Activated B cell treated with CpG ODN at 0.5 μM for 24 hours (primary cell): ENCODE data around the gene MCM7. TPM values are rescaled to one million over a fixed set of nuclear protein-coding genes. Genes with fewer than 3 reads are reported as not detected.

Source experiments
- ATAC-seq: fragments of 200-7000 bp; cut with Tn5 transposase; one replicate; pipeline ENCODE4 v1.10.0; 2021; ENCODE audit warnings: low read depth, mild to moderate bottlenecking, moderate library complexity
- CTCF ChIA-PET: fragments of 350-600 bp; sonication (Branson Sonifier 250); formaldehyde crosslinking; loops from one replicate; lab custom pipeline; 2021; ENCODE audit warnings: antibody characterized with exemption; lab: Charles Lee
- POLR2A ChIA-PET: fragments of 350-600 bp; sonication (Branson Sonifier 250); formaldehyde crosslinking; loops from one replicate; lab custom pipeline; 2021; ENCODE audit warnings: antibody characterized with exemption; lab: Charles Lee
- DNase-seq: peaks from one replicate; pipeline ENCODE4 v3.0.0; 2022
- H3K27ac Mint-ChIP-seq: one replicate; pipeline ENCODE4 v1.8.0; 2020; ENCODE audit warnings: mixed read lengths
- H3K27me3 Mint-ChIP-seq: one replicate; pipeline ENCODE4 v1.8.0; 2021; ENCODE audit warnings: mixed read lengths
- H3K36me3 Mint-ChIP-seq: one replicate; pipeline ENCODE4 v1.8.0; 2021; ENCODE audit warnings: low read depth, mixed read lengths
- H3K4me1 Mint-ChIP-seq: one replicate; pipeline ENCODE4 v1.8.0; 2021; ENCODE audit warnings: mixed read lengths
- H3K4me3 Mint-ChIP-seq: one replicate; pipeline ENCODE4 v1.8.0; 2020; ENCODE audit warnings: mild to moderate bottlenecking, mixed read lengths
- H3K9me3 Mint-ChIP-seq: one replicate; pipeline ENCODE4 v1.8.0; 2020; ENCODE audit warnings: mixed read lengths
- CTCF ChIP-seq: fragments of 200-600 bp; IDR thresholded peaks from one replicate; pipeline ENCODE4 v1.8.0; 2022; ENCODE audit warnings: antibody characterized with exemption, mild to moderate bottlenecking
- intact Hi-C: fragments of 100-400 bp; cut with micrococcal nuclease; formaldehyde crosslinking; loops from one replicate; pipeline ENCODE4 v1.15.1; 2024
- total RNA-seq: library from RNA; stranded (reverse); gene quantifications from 2 replicates; pipeline ENCODE4 v1.2.3, GENCODE V29; 2022

MCM7 gene
- total RNA-seq, 1 donor from 2014 or later, result 99.7 TPM

DNA sequence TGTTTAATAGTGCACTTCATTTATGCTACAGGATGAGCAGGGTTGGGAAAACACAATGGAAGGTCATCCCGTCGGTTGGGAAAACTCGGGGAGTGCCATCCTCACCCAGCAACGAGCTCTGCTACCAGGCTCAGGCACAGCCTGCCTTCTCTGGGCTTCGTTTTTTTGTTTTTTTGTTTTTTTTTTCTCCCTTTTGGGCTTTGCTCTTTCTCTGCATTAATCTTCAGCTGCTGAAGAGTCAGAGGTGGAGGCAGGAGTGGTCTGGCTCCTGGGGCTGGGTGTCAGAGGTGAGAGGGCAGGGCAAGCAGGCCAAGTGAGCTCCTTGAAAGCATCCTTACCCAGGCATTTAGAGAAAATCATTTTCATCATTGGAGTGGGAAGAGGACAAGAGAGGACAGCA is 31.2 kb downstream of the MCM7 start:
- no peak for TF ChIP-seq CTCF
- intact Hi-C loops, result no loop called here
- ChIA-PET CTCF (interaction anchor here (1.1 kb wide), 1 partner anchor 17 kb away, joined by 3 read pairs; no protein-coding TSS in a partner anchor), POLR2A (no interaction called here)
- Mint-ChIP-seq H3K4me3 (no peak overlapping the region), H3K27ac (no peak overlapping the region), H3K36me3 (peaks cover 73% of the 10 kb centered on the region), H3K4me1 (no peaks in the 10 kb centered on the region), H3K9me3 (peaks cover 20% of the 10 kb centered on the region), H3K27me3 (no peaks in the 10 kb centered on the region)
- ATAC-seq, result no peak
- no peak for DNase-seq

DNA sequence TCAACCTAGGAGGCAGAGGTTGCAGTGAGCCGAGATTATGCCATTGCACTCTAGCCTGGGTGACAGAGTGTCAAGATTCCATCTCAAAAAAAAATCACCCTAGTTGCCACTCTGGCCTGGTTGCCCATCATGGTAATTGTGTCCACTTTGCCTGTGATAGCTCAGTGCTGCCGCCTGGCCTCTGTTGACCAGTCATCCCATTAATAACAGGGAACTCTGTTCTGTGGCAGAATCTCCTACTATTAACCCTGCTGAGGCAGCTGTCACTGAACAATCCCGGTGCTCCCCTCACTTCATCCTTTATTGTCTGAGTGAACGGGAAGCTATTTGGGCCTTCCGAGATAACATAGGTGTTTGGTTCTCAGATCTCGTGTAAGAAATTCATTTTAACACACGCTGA is 34.2 kb downstream of the MCM7 start:
- no peak for DNase-seq
- Mint-ChIP-seq H3K27me3 (no peaks in the 10 kb centered on the region), H3K4me3 (no peak overlapping the region), H3K27ac (no peak overlapping the region), H3K36me3 (peaks cover 63% of the 10 kb centered on the region), H3K4me1 (no peaks in the 10 kb centered on the region), H3K9me3 (peaks cover 11% of the 10 kb centered on the region)
- CTCF ChIA-PET, result no interaction called here
- ATAC-seq, result no peak
- intact Hi-C loops, result no loop called here
- POLR2A ChIA-PET, result no interaction called here
- TF ChIP-seq CTCF, result no peak

DNA sequence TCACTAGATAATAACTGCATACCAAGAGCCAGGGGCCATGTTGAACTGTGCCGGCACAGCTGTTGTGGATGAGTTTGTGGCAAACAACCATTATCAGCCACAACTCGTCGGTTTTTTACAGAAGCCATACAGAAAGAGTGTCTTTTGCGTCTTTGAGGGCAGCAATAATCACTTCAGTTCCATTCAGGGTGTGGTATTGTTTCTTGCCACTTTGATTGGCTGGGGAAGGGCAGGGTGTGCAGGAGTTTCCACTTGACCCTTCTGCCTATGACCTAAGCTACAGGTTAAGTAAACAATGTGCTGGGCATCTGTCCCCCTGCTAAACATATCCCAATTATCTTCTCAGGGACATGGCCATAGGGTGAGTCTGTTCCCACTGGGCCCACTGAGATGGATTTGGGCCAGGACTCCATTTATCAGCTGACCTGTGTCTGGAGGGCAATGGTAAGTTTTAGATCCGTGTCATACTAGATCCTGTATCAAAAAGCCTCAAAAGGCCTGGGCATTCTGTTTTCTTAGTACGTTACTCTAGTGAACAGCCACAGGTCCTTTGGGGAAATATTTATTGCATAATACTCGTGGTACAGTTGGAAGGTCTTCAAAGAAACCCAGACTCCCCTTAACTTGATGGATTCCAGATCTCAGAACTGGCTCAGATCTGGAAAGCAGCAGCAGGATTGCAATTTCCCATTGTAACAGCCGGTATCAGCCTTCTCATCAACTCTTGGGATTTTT is 35.6 kb downstream of the MCM7 start:
- peaks cover 60% of the 10 kb centered on the region for H3K36me3 Mint-ChIP-seq

GRCh38 chr7:100064162-100064561 is 37.0 kb downstream of the MCM7 start:
- no peak for TF ChIP-seq CTCF
- Mint-ChIP-seq H3K4me1 (peaks cover 2% of the 10 kb centered on the region), H3K36me3 (peaks cover 55% of the 10 kb centered on the region), H3K4me3 (no peak overlapping the region), H3K9me3 (no peaks in the 10 kb centered on the region), H3K27me3 (no peaks in the 10 kb centered on the region), H3K27ac (no peak overlapping the region)
- no peak for ATAC-seq
- POLR2A ChIA-PET, result no interaction called here
- CTCF ChIA-PET, result no interaction called here
- intact Hi-C loops, result no loop called here
- DNase-seq, result no peak

More for the DNA sequence above, 35.6 kb downstream of the MCM7 start:
- no peaks in the 10 kb centered on the region for H3K4me1 Mint-ChIP-seq
- no peaks in the 10 kb centered on the region for H3K27me3 Mint-ChIP-seq
- TF ChIP-seq CTCF, result no peak
- no peak overlapping the region for H3K4me3 Mint-ChIP-seq
- ATAC-seq (no peak), DNase-seq (no peak)
- H3K9me3 Mint-ChIP-seq, result peaks cover 5% of the 10 kb centered on the region
- intact Hi-C loops, result no loop called here
- CTCF ChIA-PET, result no interaction called here
- POLR2A ChIA-PET, result interaction anchor here (0.7 kb wide), 1 partner anchor 1188 kb away, joined by 5 read pairs; no protein-coding TSS in a partner anchor
- H3K27ac Mint-ChIP-seq, result no peak overlapping the region

GRCh38 chr7:100063376-100063775 is 37.8 kb downstream of the MCM7 start:
- POLR2A ChIA-PET, result no interaction called here

More at GRCh38 chr7:100063376-100063775, 37.8 kb downstream of the MCM7 start:
- intact Hi-C loops, result no loop called here
- H3K4me3 Mint-ChIP-seq, result no peak overlapping the region
- no peaks in the 10 kb centered on the region for H3K27me3 Mint-ChIP-seq
- CTCF ChIA-PET, result no interaction called here
- H3K36me3 Mint-ChIP-seq, result peaks cover 61% of the 10 kb centered on the region
- no peak overlapping the region for H3K27ac Mint-ChIP-seq
- no peak for DNase-seq
- ATAC-seq, result no peak
- H3K4me1 Mint-ChIP-seq, result peaks cover 5% of the 10 kb centered on the region
- TF ChIP-seq CTCF, result no peak
- H3K9me3 Mint-ChIP-seq, result no peaks in the 10 kb centered on the region
